Measurements from ENCODE around the gene PCNX2.
"Not testable (repeated sequence)": the region's sequence is repeated elsewhere in the genome, so short reads cannot be mapped to it uniquely, and the experiment has no call there.

The PCNX2 gene

DNA sequence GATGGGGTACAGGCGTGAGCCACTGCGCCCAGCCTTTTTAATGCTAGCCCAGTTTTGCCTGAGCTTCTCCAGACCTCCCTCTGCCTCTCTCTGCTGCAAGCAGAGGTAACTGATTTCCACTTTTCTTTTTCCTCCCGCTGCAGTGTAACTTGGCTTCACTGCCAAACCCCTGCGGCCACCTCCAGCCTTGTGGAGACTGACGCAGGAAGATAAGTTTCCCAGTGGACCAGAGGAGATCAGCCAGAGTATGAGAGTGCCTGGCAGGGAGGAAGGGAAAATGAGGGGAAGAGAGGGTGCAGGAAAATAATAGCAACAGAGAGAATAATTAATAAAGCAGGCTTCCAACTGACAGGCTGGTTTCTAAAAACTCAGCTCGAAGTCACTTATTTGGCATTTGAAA, 143.7 kb downstream of the PCNX2 start:
- no peak for DNase-seq

- no peak for DNase-seq
Measured at GRCh38 chr1:233144434-233144833, 151.1 kb downstream of the PCNX2 start.

DNA sequence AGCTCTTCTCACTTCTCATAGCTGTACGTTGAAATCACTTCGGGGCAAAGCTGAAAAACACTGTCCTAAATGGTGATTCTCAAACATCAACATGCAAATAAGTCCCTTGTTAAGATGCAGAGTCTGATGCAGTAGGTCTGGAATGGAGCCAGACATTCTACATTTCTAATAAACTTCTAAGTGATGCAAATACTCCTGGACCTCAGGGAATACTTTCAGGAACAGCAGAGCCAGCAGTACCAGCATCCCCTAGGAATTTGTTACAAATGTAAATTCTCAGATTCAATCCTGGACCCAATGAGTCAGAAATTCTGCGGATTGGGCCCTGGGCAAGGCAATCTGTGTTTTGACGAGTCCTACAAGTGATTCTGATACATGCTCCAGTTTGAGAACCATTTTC, 152.3 kb downstream of the PCNX2 start:
- no peak for DNase-seq

DNA sequence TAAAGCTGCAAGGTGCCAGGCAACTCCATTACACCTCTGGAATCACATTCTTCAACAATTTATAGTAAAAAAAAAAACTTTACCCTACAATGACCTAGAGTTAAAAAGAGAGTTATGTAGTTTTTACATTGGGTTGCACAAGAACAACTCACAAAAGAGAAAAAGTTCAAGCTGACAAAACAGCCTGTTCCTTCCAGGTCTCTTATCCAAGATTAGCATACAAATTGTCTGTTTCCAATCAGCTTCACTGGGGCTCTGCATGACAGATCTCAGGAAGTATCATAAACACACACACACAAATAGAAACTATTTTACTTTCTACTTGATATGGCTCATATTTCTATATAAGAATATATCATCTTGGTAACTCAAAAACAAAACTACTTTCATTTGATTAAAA, 154.6 kb downstream of the PCNX2 start:
- DNase-seq, result no peak

GRCh38 chr1:233140499-233140898, 155.0 kb downstream of the PCNX2 start:
- DNase-seq, result no peak

DNA sequence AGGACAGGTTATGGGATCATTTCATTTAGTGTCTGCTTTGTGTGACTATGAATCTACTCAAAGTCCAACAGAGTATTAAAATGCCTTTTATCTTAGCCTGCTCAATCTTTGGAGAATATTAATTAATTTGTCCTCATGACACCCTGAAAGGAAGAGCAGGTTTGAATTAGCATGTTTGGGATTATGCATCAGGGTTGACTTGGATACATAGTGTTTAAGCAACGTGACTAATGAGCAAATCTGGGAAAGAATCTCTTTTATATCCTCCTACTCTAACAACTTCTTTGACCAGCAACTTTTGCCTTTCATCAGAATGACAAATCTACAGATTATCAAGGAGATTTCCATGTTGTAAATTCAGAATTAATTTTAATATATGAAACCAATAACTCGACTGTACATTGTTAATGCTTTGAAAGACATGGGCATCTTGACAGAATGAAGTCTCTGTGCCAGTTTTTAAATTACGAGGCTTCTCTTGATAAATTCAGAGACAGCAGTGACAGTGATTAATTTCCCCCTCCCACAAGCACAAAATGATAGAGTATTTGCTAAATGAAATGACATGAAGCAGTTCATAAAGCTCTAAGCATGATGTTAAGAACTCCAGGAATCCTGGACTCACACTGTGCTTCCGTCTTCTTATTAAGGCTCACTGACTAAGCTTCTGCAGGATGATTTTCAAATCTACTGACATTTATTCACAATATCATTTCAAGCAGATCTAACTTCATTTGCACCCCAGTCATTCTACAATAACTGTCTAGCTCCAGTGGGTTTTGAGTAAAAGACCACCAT, 156.5 kb downstream of the PCNX2 start:
- DNase-seq, result no peak

- no peak for DNase-seq
Measured at GRCh38 chr1:233135833-233136232, 159.7 kb downstream of the PCNX2 start.

GRCh38 chr1:233132445-233132844, 163.1 kb downstream of the PCNX2 start:
- no peak for DNase-seq

- DNase-seq, result not testable (repeated sequence)
Measured at GRCh38 chr1:233129031-233129430, 166.5 kb downstream of the PCNX2 start.

GRCh38 chr1:233127157-233127556, 168.4 kb downstream of the PCNX2 start:
- no peak for DNase-seq

- no peak for DNase-seq
Measured at GRCh38 chr1:233122779-233123178, 172.7 kb downstream of the PCNX2 start.

GRCh38 chr1:233121947-233122559, 173.5 kb downstream of the PCNX2 start:
- DNase-seq, result no peak

GRCh38 chr1:233114860-233115259, 180.7 kb downstream of the PCNX2 start:
- peak; percentile 54 to 78 for DNase-seq

- peak in 1 of 2 experiments; percentile 21 for DNase-seq
Measured at GRCh38 chr1:233114159-233114558, 181.4 kb downstream of the PCNX2 start.

GRCh38 chr1:233113009-233113879, 182.3 kb downstream of the PCNX2 start:
- peak; percentile 97 to 98 for DNase-seq

DNA sequence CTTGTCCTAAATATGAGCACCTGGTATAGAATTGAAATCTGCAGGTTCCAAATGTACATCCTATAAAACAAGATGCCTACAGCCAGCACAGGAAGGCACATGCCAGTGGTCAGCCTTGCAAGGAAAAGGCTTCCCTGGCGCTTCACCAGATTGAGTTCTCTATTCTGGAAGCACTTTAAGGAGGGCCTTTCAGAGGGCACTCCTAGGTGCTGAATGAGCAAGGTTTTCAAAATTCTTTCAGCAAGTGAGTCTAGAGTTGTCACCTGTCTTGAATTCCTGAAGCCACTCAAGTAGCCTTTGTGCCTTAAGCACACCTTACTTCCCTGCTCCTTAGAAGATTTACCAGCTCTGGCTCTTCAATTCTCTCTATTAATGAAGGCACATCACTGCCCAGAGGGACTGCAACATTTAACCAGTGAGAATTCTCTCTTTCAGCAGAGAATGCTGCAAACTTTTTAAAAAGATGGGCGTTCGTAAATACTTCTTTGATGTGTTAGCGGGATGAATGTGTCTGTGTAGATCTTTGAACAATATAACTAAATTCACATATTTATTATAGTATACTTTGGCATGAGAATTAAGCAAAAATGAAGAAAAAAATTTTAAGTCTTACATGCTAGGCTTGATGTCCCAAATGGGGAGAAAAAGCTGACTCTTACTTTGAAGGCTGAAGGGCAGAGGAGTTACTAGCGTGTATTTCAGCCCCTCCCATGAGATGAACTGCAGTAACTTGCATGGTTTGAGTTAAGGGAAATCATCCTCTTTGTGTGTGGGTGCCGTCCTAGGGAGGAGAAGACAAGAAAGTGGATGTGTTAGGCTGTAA, 183.1 kb downstream of the PCNX2 start:
- peak in 1 of 2 experiments; percentile 28 for DNase-seq

DNA sequence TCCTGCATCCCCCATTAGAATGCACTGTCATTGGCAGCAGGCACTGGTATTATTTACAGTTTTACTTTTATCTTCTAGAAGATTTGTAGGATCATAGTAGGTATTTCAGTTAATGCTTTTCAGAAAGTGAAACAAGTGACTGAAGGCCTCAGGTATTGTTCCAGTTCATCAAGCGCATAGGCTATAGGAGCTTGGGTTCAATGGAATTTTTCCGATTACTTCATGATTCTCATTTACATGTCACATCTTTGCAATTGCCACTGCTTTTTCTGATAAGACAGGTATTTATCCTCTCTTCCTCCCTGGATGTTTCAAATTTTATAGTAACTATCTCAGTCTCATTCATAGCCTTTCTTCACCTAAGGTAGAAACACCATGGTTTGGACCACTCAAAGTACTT, 183.8 kb downstream of the PCNX2 start:
- DNase-seq, result no peak

GRCh38 chr1:233109096-233109495, 186.4 kb downstream of the PCNX2 start:
- no peak for DNase-seq

- not testable (repeated sequence) for DNase-seq
Measured at GRCh38 chr1:233107716-233108130, 187.8 kb downstream of the PCNX2 start.

DNA sequence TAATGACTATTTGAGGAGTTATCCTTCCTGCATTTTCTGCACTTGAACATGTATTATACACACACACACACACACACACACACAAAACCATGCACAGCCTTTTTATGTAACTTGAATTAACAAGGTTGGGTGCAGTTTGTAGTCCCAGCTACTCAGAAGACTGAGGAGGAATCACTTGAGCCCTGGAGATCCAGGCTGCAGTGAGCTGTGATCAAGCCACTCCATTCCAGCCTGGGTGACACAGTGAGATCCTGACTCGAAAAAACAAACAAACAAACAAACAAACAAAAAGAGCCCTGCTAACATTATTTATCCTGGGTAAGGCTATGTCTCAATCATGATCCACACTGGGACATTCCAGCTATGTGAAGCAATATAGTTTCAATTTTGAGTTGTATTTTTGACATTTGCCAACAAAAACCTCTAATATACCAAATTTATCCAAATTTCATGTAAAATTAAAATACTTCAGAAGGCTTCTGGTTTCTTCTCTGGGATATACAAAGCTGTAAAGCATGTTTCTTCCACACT, 188.3 kb downstream of the PCNX2 start:
- no peak for DNase-seq

DNA sequence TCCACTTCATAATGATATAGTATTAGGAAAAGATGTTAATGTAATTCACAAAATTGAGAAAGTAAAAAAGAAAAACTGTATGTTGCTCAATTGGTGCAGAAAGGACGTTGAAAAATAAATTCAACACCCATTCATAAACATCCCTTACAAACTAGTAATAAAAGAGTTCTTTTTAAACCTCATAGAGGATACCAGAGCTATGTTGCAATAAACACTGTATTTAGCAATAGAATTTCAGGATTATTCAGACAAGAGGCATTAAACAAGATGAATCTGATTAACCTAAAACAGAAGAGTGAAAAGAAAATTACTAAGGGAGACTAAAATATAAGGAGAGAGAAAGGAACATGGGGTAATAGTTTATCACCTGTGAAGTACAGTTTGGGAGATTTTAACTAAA, 190.3 kb downstream of the PCNX2 start:
- no peak for DNase-seq

DNA sequence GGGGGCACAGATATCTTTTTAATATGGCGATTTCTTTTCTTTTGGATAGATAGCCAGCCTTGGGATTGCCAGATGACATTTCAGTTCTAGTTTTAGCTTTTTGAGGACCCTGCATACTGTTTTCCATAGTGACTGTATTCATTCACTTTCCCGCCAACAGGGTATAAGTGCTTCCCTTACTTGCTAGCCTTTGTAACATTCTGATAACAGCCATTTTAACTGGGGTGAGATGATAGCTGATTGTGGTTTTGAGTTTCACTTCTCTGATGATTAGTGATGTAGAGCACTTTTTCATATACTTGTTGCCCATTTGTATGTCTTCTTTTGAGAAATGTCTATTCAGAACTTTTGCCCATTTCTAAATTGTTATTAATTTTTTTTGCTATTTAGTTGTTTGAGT, 193.2 kb downstream of the PCNX2 start:
- DNase-seq, result no peak

All from Kasumi-1 (cell line).